Body of pancreas (tissue), 4 donors: ENCODE data around the gene PIK3AP1.

Source experiments
- POLR2A ChIP-seq, 3 donors: fragments of 450-650 bp; IDR thresholded peaks; one replicate each; pipeline ENCODE4 v1.6.1; 2016; ENCODE audit warnings: antibody characterized with exemption in 3 of 3, mild to moderate bottlenecking in 2 of 3
- TF ChIP-seq, protein P1 (sequence below), 7 experiments: fragments of 450-650 bp in 4 of 7; fragments of 200-600 bp in 3 of 7; sonication (generic) in 3 of 7; IDR thresholded peaks; one replicate each; pipeline ENCODE4 v1.5.1; 2016 to 2019; ENCODE audit warnings: antibody characterized with exemption in 7 of 7

GRCh38 chr10:96584035-96584434, 136.3 kb downstream of the PIK3AP1 start:
- TF ChIP-seq POLR2A (IDR thresholded peaks at IDR 0.05), result no peak
- TF ChIP-seq, protein P1, sequence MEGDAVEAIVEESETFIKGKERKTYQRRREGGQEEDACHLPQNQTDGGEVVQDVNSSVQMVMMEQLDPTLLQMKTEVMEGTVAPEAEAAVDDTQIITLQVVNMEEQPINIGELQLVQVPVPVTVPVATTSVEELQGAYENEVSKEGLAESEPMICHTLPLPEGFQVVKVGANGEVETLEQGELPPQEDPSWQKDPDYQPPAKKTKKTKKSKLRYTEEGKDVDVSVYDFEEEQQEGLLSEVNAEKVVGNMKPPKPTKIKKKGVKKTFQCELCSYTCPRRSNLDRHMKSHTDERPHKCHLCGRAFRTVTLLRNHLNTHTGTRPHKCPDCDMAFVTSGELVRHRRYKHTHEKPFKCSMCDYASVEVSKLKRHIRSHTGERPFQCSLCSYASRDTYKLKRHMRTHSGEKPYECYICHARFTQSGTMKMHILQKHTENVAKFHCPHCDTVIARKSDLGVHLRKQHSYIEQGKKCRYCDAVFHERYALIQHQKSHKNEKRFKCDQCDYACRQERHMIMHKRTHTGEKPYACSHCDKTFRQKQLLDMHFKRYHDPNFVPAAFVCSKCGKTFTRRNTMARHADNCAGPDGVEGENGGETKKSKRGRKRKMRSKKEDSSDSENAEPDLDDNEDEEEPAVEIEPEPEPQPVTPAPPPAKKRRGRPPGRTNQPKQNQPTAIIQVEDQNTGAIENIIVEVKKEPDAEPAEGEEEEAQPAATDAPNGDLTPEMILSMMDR (IDR thresholded peaks at IDR 0.05), result no peak
